Upper lobe of left lung (tissue), 4 donors: ENCODE measurements around the gene GJE1.

Experiments used
- CTCF ChIP-seq, 6 experiments: fragments of 450-650 bp in 4 of 6; fragments of 200-600 bp in 2 of 6; sonication (generic) in 2 of 6; IDR thresholded peaks; one replicate each; pipeline ENCODE4 v1.5.1; 2016 to 2019; ENCODE audit warnings: antibody characterized with exemption in 6 of 6
- EP300 ChIP-seq, 4 donors: sonication (generic); formaldehyde crosslinking; IDR thresholded peaks; one replicate each; pipeline ENCODE4 v1.5.1; 2017; ENCODE audit warnings: antibody characterized with exemption in 4 of 4, control low read depth in 2 of 4
- POLR2A ChIP-seq, 4 donors: fragments of 450-650 bp; IDR thresholded peaks; one replicate each; pipeline ENCODE4 v1.5.1; 2016 to 2017; ENCODE audit warnings: antibody characterized with exemption in 4 of 4, mild to moderate bottlenecking in 2 of 4
- POLR2AphosphoS5 ChIP-seq, 2 donors: sonication (generic); formaldehyde crosslinking; IDR thresholded peaks; one replicate each; pipeline ENCODE4 v1.5.1; 2017; ENCODE audit warnings: antibody characterized with exemption in 2 of 2

DNA sequence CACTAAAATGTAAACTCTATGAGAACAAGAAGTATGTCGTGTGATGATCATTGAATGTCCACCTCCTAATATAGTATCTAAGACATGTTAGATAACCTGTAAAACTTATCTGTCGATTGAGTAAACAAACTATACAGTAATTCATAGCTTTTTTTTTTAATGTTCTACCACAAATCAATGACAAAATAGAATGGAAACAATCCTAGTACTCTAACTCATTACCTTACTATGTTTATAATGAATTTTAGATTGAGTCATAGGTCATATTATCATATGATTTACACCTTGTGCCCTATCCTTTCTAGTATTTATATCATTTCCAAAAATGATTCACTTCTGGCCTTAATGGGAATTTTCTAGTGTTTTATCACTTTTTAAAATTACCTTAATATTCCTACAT is 20.5 kb downstream of the GJE1 start:
- no peak for TF ChIP-seq CTCF (IDR thresholded peaks at IDR 0.05)
- no peak for TF ChIP-seq POLR2AphosphoS5 (IDR thresholded peaks at IDR 0.05)
- TF ChIP-seq POLR2A (IDR thresholded peaks at IDR 0.05), result no peak
- TF ChIP-seq EP300 (IDR thresholded peaks at IDR 0.05), result no peak
